Panc1 (cell line): ENCODE data around the gene DIDO1. TPM values are rescaled to one million over a fixed set of nuclear protein-coding genes. Genes with fewer than 3 reads are reported as not detected.

Experiments used
- ATAC-seq: fragments of 200-7000 bp; cut with Tn5 transposase; 2 replicates; pipeline ENCODE4 v1.9.1; 2020; ENCODE audit warnings: mild to moderate bottlenecking, moderate library complexity
- BruUV-seq: library from RNA; stranded (reverse); fragments of 400-500 nt; replicated peaks from 2 replicates; lab custom pipeline; 2021; lab: Mats Ljungman, UMichigan
- CTCF ChIA-PET: fragments of 300-600 bp; sonication (Branson Sonifier 250); formaldehyde crosslinking; loops from one replicate; lab custom pipeline; 2022; ENCODE audit warnings: antibody characterized with exemption; lab: Charles Lee
- POLR2A ChIA-PET: fragments of 300-600 bp; sonication (Branson Sonifier 250); formaldehyde crosslinking; loops from one replicate; lab custom pipeline; 2022; ENCODE audit warnings: antibody characterized with exemption; lab: Charles Lee
- DNase-seq: peaks from one replicate; pipeline ENCODE4 v3.0.0-alpha.2; 2010; ENCODE audit warnings: low read depth, low spot score
- H3K27ac ChIP-seq: 2 replicates; pipeline ENCODE4 v1.5.1; 2011; ENCODE audit warnings: mild to moderate bottlenecking, low read length, inconsistent platforms
- H3K27me3 ChIP-seq: fragments of 200-500 bp; sonication (Bioruptor generic); 2 replicates; pipeline ENCODE4 v1.6.0; 2014; ENCODE audit warnings: low read length, inconsistent platforms; ENCODE audit not compliant: control insufficient read depth, insufficient read depth
- H3K36me3 ChIP-seq: fragments of 200-500 bp; sonication (Bioruptor generic); 2 replicates; pipeline ENCODE4 v1.5.1; 2014; ENCODE audit warnings: inconsistent platforms, mild to moderate bottlenecking, low read length, moderate library complexity; ENCODE audit not compliant: control insufficient read depth, insufficient read depth
- H3K4me1 ChIP-seq: 2 replicates; pipeline ENCODE4 v1.5.1; 2011; ENCODE audit warnings: inconsistent platforms, mild to moderate bottlenecking, low read length, moderate library complexity; ENCODE audit not compliant: control insufficient read depth, insufficient read depth
- H3K4me3 ChIP-seq, 2 experiments: 2 replicates each; pipeline ENCODE4 v1.5.1; 2011 to 2012; ENCODE audit warnings: low read depth in 2 of 2, low read length in 2 of 2, mild to moderate bottlenecking in 2 of 2, inconsistent platforms in 1 of 2, moderate library complexity in 1 of 2
- H3K9me3 ChIP-seq: fragments of 200-500 bp; sonication (Bioruptor generic); 2 replicates; pipeline ENCODE4 v1.5.1; 2014; ENCODE audit warnings: low read depth, mild to moderate bottlenecking, inconsistent platforms, low read length, moderate library complexity; ENCODE audit not compliant: control insufficient read depth, insufficient read depth
- CTCF ChIP-seq: fragments of 450-650 bp; IDR thresholded peaks from 2 replicates; pipeline ENCODE4 v1.5.1; 2017; ENCODE audit warnings: mild to moderate bottlenecking
- POLR2AphosphoS5 ChIP-seq: IDR thresholded peaks from 2 replicates; pipeline ENCODE4 v1.6.1; 2012; ENCODE audit warnings: mild to moderate bottlenecking, low read depth, low read length, moderate library complexity
- REST ChIP-seq, 2 experiments: IDR thresholded peaks; 2 replicates each; pipeline ENCODE4 v1.6.1; 2011 to 2012; ENCODE audit warnings: low read depth in 2 of 2, control low read depth in 1 of 2, low read length in 1 of 2, mild to moderate bottlenecking in 1 of 2, moderate library complexity in 1 of 2; ENCODE audit not compliant: insufficient read depth in 1 of 2
- SIN3A ChIP-seq: IDR thresholded peaks from 2 replicates; pipeline ENCODE4 v1.6.1; 2012; ENCODE audit warnings: low read depth, mild to moderate bottlenecking, low read length, moderate library complexity, borderline replicate concordance; ENCODE audit not compliant: insufficient read depth
- TCF7L2 ChIP-seq: IDR thresholded peaks from 2 replicates; pipeline ENCODE4 v1.6.1; 2011; ENCODE audit warnings: mild to moderate bottlenecking, low read depth, low read length, inconsistent platforms
- in situ Hi-C: cut with HindIII; loops from 2 replicates; pipeline ENCODE4 v1.10.0; 2016; ENCODE audit warnings: low sequenced_read_pairs, low pct_unique_long_range_greater_than_20kb
- intact Hi-C: fragments of 100-400 bp; cut with micrococcal nuclease; formaldehyde crosslinking; loops from one replicate; pipeline ENCODE4 v1.10.0; 2022; ENCODE audit not compliant: unreplicated experiment
- total RNA-seq: library from RNA; stranded (reverse); gene quantifications from one replicate; pipeline ENCODE4 v1.2.1, GENCODE V29; 2021; ENCODE audit not compliant: unreplicated experiment

Gene DIDO1
- total RNA-seq, 1 experiment from 2014 or later = 57.3 TPM

GRCh38 chr20:62831361-62831788 is 94.9 kb downstream of the DIDO1 start:
- ChIA-PET CTCF (no interaction called here), POLR2A (interaction anchor here (0.5 kb wide), 1 partner anchor 64 kb away, joined by 3 read pairs; no protein-coding TSS in a partner anchor)
- ATAC-seq (no peak), DNase-seq (no peak)
- in situ Hi-C loops = no loop called here
- intact Hi-C loops = no loop called here
- H3K9me3 ChIP-seq = no peaks in the 10 kb centered on the region
- no peaks in the 10 kb centered on the region for H3K36me3 ChIP-seq
- TF ChIP-seq REST (IDR thresholded peaks at IDR 0.05; ENCODE audit: insufficient read depth in 1 of 2, low read depth in 2 of 2, low read length in 1 of 2) = no peak
- TF ChIP-seq POLR2AphosphoS5 = no peak
- TF ChIP-seq TCF7L2 = no peak
- no peak for TF ChIP-seq SIN3A
- no peak for TF ChIP-seq CTCF
- H3K27me3 ChIP-seq = no peaks in the 10 kb centered on the region
- no TSS peak for BruUV-seq
- peaks cover 8% of the 10 kb centered on the region for H3K4me1 ChIP-seq
- no peak overlapping the region for H3K4me3 ChIP-seq
- H3K27ac ChIP-seq = no peak overlapping the region

DNA sequence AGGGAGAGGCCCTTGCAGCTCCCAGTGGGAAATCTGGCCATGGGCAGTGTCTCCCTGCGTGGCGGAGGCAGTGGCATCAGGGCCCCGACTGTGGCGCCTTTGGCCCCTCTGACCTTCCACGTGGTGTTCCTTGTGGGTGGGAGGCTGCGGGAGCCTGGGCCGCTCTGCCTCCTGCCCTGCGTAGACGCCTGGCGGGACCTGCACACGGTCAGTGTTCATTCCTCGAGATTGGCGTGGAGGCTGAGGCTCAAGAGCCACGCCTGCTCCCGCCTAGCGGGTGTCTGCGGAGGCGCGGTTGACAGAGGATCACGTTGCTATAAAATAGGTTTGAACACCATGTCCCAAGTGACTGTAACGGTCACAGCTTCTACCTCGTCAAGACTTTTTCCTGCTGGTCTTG is 95.5 kb downstream of the DIDO1 start:
- ATAC-seq = no peak
- in situ Hi-C loops (no loop called here), intact Hi-C loops (no loop called here)
- Histone ChIP-seq H3K4me1 (peaks cover 8% of the 10 kb centered on the region), H3K36me3 (no peaks in the 10 kb centered on the region), H3K27me3 (no peaks in the 10 kb centered on the region), H3K9me3 (no peaks in the 10 kb centered on the region), H3K4me3 (no peak overlapping the region), H3K27ac (no peak overlapping the region)
- POLR2A ChIA-PET = no interaction called here
- CTCF ChIA-PET = no interaction called here
- no peak for DNase-seq
- TF ChIP-seq POLR2AphosphoS5 (no peak), SIN3A (no peak), TCF7L2 (no peak), CTCF (no peak), REST (IDR thresholded peaks at IDR 0.05; ENCODE audit: insufficient read depth in 1 of 2, low read depth in 2 of 2, low read length in 1 of 2) (no peak)
- no TSS peak for BruUV-seq
